Upper lobe of left lung (tissue), 6 donors: ENCODE data around the gene MATCAP1. TPM values are rescaled to one million over a fixed set of nuclear protein-coding genes. Genes with fewer than 3 reads are reported as not detected.
A peak's percentile ranks its signal among the peaks of the same experiment; 100 is the strongest.

Experiments
- ATAC-seq, 2 donors: fragments of 200-7000 bp; cut with Tn5 transposase; one replicate each; pipeline ENCODE4 v1.9.1; 2022; ENCODE audit warnings: mild to moderate bottlenecking in 2 of 2, moderate library complexity in 2 of 2; ENCODE audit not compliant: low FRiP score in 2 of 2
- DNase-seq, 2 donors: peaks; one replicate each; pipeline ENCODE4 v3.0.0-alpha.2; 2019 to 2020
- H3K27ac ChIP-seq, 4 donors: fragments of 200-600 bp; sonication (generic); one replicate each; pipeline ENCODE4 v1.5.1; 2016 to 2019
- H3K27me3 ChIP-seq, 4 donors: fragments of 200-600 bp; sonication (generic); one replicate each; pipeline ENCODE4 v1.5.1; 2017 to 2019
- H3K36me3 ChIP-seq, 4 donors: fragments of 200-600 bp; sonication (generic); one replicate each; pipeline ENCODE4 v1.5.1; 2016 to 2019
- H3K4me1 ChIP-seq, 4 donors: fragments of 200-600 bp; sonication (generic); one replicate each; pipeline ENCODE4 v1.5.1; 2018 to 2019
- H3K4me3 ChIP-seq, 4 donors: fragments of 200-600 bp; sonication (generic); one replicate each; pipeline ENCODE4 v1.5.1; 2017 to 2019; ENCODE audit warnings: mild to moderate bottlenecking in 2 of 4, moderate library complexity in 1 of 4
- H3K9me3 ChIP-seq, 4 donors: fragments of 200-600 bp; sonication (generic); one replicate each; pipeline ENCODE4 v1.5.1; 2018 to 2019
- CTCF ChIP-seq, 6 experiments: fragments of 450-650 bp in 4 of 6; fragments of 200-600 bp in 2 of 6; sonication (generic) in 2 of 6; IDR thresholded peaks; one replicate each; pipeline ENCODE4 v1.5.1; 2016 to 2019; ENCODE audit warnings: antibody characterized with exemption in 6 of 6
- EP300 ChIP-seq, 4 donors: sonication (generic); formaldehyde crosslinking; IDR thresholded peaks; one replicate each; pipeline ENCODE4 v1.5.1; 2017; ENCODE audit warnings: antibody characterized with exemption in 4 of 4, control low read depth in 2 of 4
- POLR2A ChIP-seq, 4 donors: fragments of 450-650 bp; IDR thresholded peaks; one replicate each; pipeline ENCODE4 v1.5.1; 2016 to 2017; ENCODE audit warnings: antibody characterized with exemption in 4 of 4, mild to moderate bottlenecking in 2 of 4
- POLR2AphosphoS5 ChIP-seq, 2 donors: sonication (generic); formaldehyde crosslinking; IDR thresholded peaks; one replicate each; pipeline ENCODE4 v1.5.1; 2017; ENCODE audit warnings: antibody characterized with exemption in 2 of 2
- WGBS, 2 donors: methylation state at CpG; one replicate each; pipeline ENCODE4 v1.1.5; 2017 to 2018; 5-methylcytosine and 5-hydroxymethylcytosine counted together
- total RNA-seq, 6 donors: library from RNA; depleted of rRNA in 4 of 6; stranded (reverse); fragments of >200 nt in 4 of 6; gene quantifications; one replicate each; pipeline versions ENCODE4 v1.1.0 to v1.2.1, GENCODE V29; 2016 to 2021
- donor health status: DM: no; HTN: no; CAD: no; lungs with moderate emphysema.
- donor health status: DM: no; HTN: yes; CAD: no; lungs with severe emphysema.

MATCAP1 gene
- 100 to 1,000 TPM in 1 of 6 donors, 10 to 100 TPM in 4, 1 to 10 TPM in 1; 9.1 to 147 (median 31.1) TPM for total RNA-seq

- ATAC-seq: peak; percentile 96
- Histone ChIP-seq H3K27ac (peak within 1 kb of the TSS; percentile 95 to 98 (median 96)), H3K36me3 (no peaks in the 10 kb centered on the region), H3K4me3 (peak within 1 kb of the TSS; percentile 65 to 84 (median 76)), H3K9me3 (no peaks in the 10 kb centered on the region), H3K27me3 (no peaks in the 10 kb centered on the region), H3K4me1 (peaks cover 30 to 41% (median 34%) of the 10 kb centered on the region in 4 donors)
- peak; percentile 96 to 99 for DNase-seq
- TF ChIP-seq CTCF (IDR thresholded peaks at IDR 0.05): peak in 2 of 6 experiments; percentile 17 to 25
- peak; percentile 48 to 74 for TF ChIP-seq POLR2AphosphoS5 (IDR thresholded peaks at IDR 0.05)
- no peak for TF ChIP-seq EP300 (IDR thresholded peaks at IDR 0.05)
- TF ChIP-seq POLR2A (IDR thresholded peaks at IDR 0.05): peak in 2 of 4 donors; percentile 35 to 73
- WGBS, 2 donors: 0% methylated on average over 18 to 49 of the region's 77 CpGs
Observed at GRCh38 chr16:67183627-67184452, at the start of gene MATCAP1. Gene MATCAP1, minus strand, starts transcription at chr16:67183963. Its CDS starts 3,353 bp downstream, at chr16:67180610.

GRCh38 chr16:67230809-67231660 lies 47.3 kb upstream of the MATCAP1 start:
- no peak overlapping the region for H3K4me3 ChIP-seq
- WGBS, 2 donors: 90 to 91% methylated on average over 6 to 12 of the region's 12 CpGs
- H3K4me1 ChIP-seq: peaks cover 14 to 25% (median 15%) of the 10 kb centered on the region in 4 donors
- ATAC-seq: no peak
- no peaks in the 10 kb centered on the region for H3K27me3 ChIP-seq
- H3K27ac ChIP-seq: no peak overlapping the region
- DNase-seq: no peak
- no peaks in the 10 kb centered on the region for H3K9me3 ChIP-seq
- TF ChIP-seq POLR2AphosphoS5 (IDR thresholded peaks at IDR 0.05): no peak
- TF ChIP-seq POLR2A (IDR thresholded peaks at IDR 0.05): no peak
- no peak for TF ChIP-seq EP300 (IDR thresholded peaks at IDR 0.05)
- no peak for TF ChIP-seq CTCF (IDR thresholded peaks at IDR 0.05)
- peaks cover 63 to 81% (median 77%) of the 10 kb centered on the region in 4 donors for H3K36me3 ChIP-seq

- peaks cover 57 to 72% (median 68%) of the 10 kb centered on the region in 4 donors for H3K36me3 ChIP-seq
- TF ChIP-seq CTCF (IDR thresholded peaks at IDR 0.05) (no peak), POLR2A (IDR thresholded peaks at IDR 0.05) (no peak), POLR2AphosphoS5 (IDR thresholded peaks at IDR 0.05) (no peak), EP300 (IDR thresholded peaks at IDR 0.05) (no peak)
- peaks cover 17 to 27% (median 17%) of the 10 kb centered on the region in 4 donors for H3K4me1 ChIP-seq
- no peaks in the 10 kb centered on the region for H3K27me3 ChIP-seq
- no peaks in the 10 kb centered on the region for H3K9me3 ChIP-seq
- WGBS, 2 donors: 93% methylated on average over 23 to 27 of the region's 32 CpGs
- no peak overlapping the region for H3K4me3 ChIP-seq
- ATAC-seq: no peak
- DNase-seq: peak in 1 of 2 donors; percentile 77
- H3K27ac ChIP-seq: no peak overlapping the region
Observed at GRCh38 chr16:67229906-67230808, 46.4 kb upstream of the MATCAP1 start.

DNA sequence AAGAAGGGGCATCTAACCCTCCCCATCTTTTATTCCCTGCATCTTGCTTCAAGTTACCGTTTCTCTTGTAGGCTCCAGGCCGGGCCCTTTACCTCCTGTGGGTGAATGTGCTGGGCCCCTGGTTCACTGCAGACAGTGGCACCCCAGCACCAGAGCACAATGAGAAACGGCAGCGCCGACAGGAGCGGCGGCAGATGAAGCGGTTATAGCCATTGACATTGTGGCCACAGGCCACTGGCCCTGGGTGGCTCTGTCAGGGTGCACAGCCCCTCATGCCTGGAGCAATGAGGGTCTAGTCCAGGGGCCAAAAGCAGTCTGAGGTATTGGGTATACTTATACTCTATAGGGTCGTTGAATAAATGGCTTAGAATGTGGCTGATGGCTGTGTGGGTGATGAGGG lies 45.1 kb upstream of the MATCAP1 start:
- no peaks in the 10 kb centered on the region for H3K9me3 ChIP-seq
- 68 to 81% methylated on average over 3 to 9 of the region's 9 CpGs for WGBS, 2 donors
- H3K4me1 ChIP-seq: peaks cover 17 to 35% (median 23%) of the 10 kb centered on the region in 4 donors
- H3K27ac ChIP-seq: no peak overlapping the region
- TF ChIP-seq CTCF (IDR thresholded peaks at IDR 0.05) (no peak), EP300 (IDR thresholded peaks at IDR 0.05) (no peak), POLR2A (IDR thresholded peaks at IDR 0.05) (no peak), POLR2AphosphoS5 (IDR thresholded peaks at IDR 0.05) (no peak)
- DNase-seq (no peak), ATAC-seq (no peak)
- H3K27me3 ChIP-seq: no peaks in the 10 kb centered on the region
- H3K36me3 ChIP-seq: peaks cover 45 to 60% (median 56%) of the 10 kb centered on the region in 4 donors
- H3K4me3 ChIP-seq: no peak overlapping the region
